Measurements from ENCODE around the gene SGMS1.
"Not testable (repeated sequence)": the region's sequence is repeated elsewhere in the genome, so short reads cannot be mapped to it uniquely, and the experiment has no call there.

Gene SGMS1

GRCh38 chr10:50577010-50577409, 46.7 kb downstream of the SGMS1 start:
- Histone ChIP-seq H3K9me3 (ENCODE audit: insufficient read depth, low read length) (no peaks in the 10 kb centered on the region), H3K4me3 (ENCODE audit: insufficient read length, low read depth) (no peak overlapping the region), H3K4me1 (ENCODE audit: insufficient read depth, insufficient read length) (no peaks in the 10 kb centered on the region), H3K9ac (ENCODE audit: insufficient read length, low read depth) (no peak overlapping the region), H3K27me3 (ENCODE audit: insufficient read depth, insufficient read length) (no peaks in the 10 kb centered on the region), H3K36me3 (ENCODE audit: insufficient read depth, insufficient read length, low read length) (no peaks in the 10 kb centered on the region)
- no peak for DNase-seq (ENCODE audit: low read depth, low spot score)
- TF ChIP-seq SUZ12 (IDR thresholded peaks at IDR 0.05; ENCODE audit: extremely low read depth, insufficient read depth, insufficient read length), result no peak
- TF ChIP-seq YY1 (IDR thresholded peaks at IDR 0.05; ENCODE audit: insufficient read depth, insufficient read length), result no peak
- no peak for TF ChIP-seq ZNF274 (IDR thresholded peaks at IDR 0.05; ENCODE audit: low read depth, low read length)

GRCh38 chr10:50576245-50576815, 47.4 kb downstream of the SGMS1 start:
- no peaks in the 10 kb centered on the region for H3K9me3 ChIP-seq (ENCODE audit: insufficient read depth, low read length)
- no peak for DNase-seq (ENCODE audit: low read depth, low spot score)
- H3K9ac ChIP-seq (ENCODE audit: insufficient read length, low read depth), result no peak overlapping the region
- H3K4me1 ChIP-seq (ENCODE audit: insufficient read depth, insufficient read length), result no peaks in the 10 kb centered on the region
- no peak overlapping the region for H3K4me3 ChIP-seq (ENCODE audit: insufficient read length, low read depth)
- TF ChIP-seq ZNF274 (IDR thresholded peaks at IDR 0.05; ENCODE audit: low read depth, low read length) (no peak), SUZ12 (IDR thresholded peaks at IDR 0.05; ENCODE audit: extremely low read depth, insufficient read depth, insufficient read length) (no peak), YY1 (IDR thresholded peaks at IDR 0.05; ENCODE audit: insufficient read depth, insufficient read length) (no peak)
- no peaks in the 10 kb centered on the region for H3K27me3 ChIP-seq (ENCODE audit: insufficient read depth, insufficient read length)
- H3K36me3 ChIP-seq (ENCODE audit: insufficient read depth, insufficient read length, low read length), result no peaks in the 10 kb centered on the region

- TF ChIP-seq YY1 (IDR thresholded peaks at IDR 0.05; ENCODE audit: insufficient read depth, insufficient read length), result no peak
- no peak for TF ChIP-seq ZNF274 (IDR thresholded peaks at IDR 0.05; ENCODE audit: low read depth, low read length)
- TF ChIP-seq SUZ12 (IDR thresholded peaks at IDR 0.05; ENCODE audit: extremely low read depth, insufficient read depth, insufficient read length), result no peak
- no peaks in the 10 kb centered on the region for H3K27me3 ChIP-seq (ENCODE audit: insufficient read depth, insufficient read length)
- no peaks in the 10 kb centered on the region for H3K36me3 ChIP-seq (ENCODE audit: insufficient read depth, insufficient read length, low read length)
- H3K4me1 ChIP-seq (ENCODE audit: insufficient read depth, insufficient read length), result no peaks in the 10 kb centered on the region
- no peaks in the 10 kb centered on the region for H3K9me3 ChIP-seq (ENCODE audit: insufficient read depth, low read length)
- no peak overlapping the region for H3K4me3 ChIP-seq (ENCODE audit: insufficient read length, low read depth)
- DNase-seq (ENCODE audit: low read depth, low spot score), result no peak
- H3K9ac ChIP-seq (ENCODE audit: insufficient read length, low read depth), result no peak overlapping the region
Observed at GRCh38 chr10:50575477-50576244, 48.1 kb downstream of the SGMS1 start.

GRCh38 chr10:50574931-50575330, 48.8 kb downstream of the SGMS1 start:
- Histone ChIP-seq H3K27me3 (ENCODE audit: insufficient read depth, insufficient read length) (no peaks in the 10 kb centered on the region), H3K9me3 (ENCODE audit: insufficient read depth, low read length) (no peaks in the 10 kb centered on the region), H3K4me3 (ENCODE audit: insufficient read length, low read depth) (no peak overlapping the region), H3K9ac (ENCODE audit: insufficient read length, low read depth) (no peak overlapping the region), H3K36me3 (ENCODE audit: insufficient read depth, insufficient read length, low read length) (no peaks in the 10 kb centered on the region), H3K4me1 (ENCODE audit: insufficient read depth, insufficient read length) (no peaks in the 10 kb centered on the region)
- DNase-seq (ENCODE audit: low read depth, low spot score), result no peak
- TF ChIP-seq SUZ12 (IDR thresholded peaks at IDR 0.05; ENCODE audit: extremely low read depth, insufficient read depth, insufficient read length) (no peak), ZNF274 (IDR thresholded peaks at IDR 0.05; ENCODE audit: low read depth, low read length) (no peak), YY1 (IDR thresholded peaks at IDR 0.05; ENCODE audit: insufficient read depth, insufficient read length) (no peak)

- no peak for DNase-seq (ENCODE audit: low read depth, low spot score)
- TF ChIP-seq ZNF274 (IDR thresholded peaks at IDR 0.05; ENCODE audit: low read depth, low read length), result no peak
- TF ChIP-seq YY1 (IDR thresholded peaks at IDR 0.05; ENCODE audit: insufficient read depth, insufficient read length), result no peak
- TF ChIP-seq SUZ12 (IDR thresholded peaks at IDR 0.05; ENCODE audit: extremely low read depth, insufficient read depth, insufficient read length), result no peak
- no peaks in the 10 kb centered on the region for H3K9me3 ChIP-seq (ENCODE audit: insufficient read depth, low read length)
- H3K4me3 ChIP-seq (ENCODE audit: insufficient read length, low read depth), result no peak overlapping the region
- no peaks in the 10 kb centered on the region for H3K27me3 ChIP-seq (ENCODE audit: insufficient read depth, insufficient read length)
- no peaks in the 10 kb centered on the region for H3K4me1 ChIP-seq (ENCODE audit: insufficient read depth, insufficient read length)
- no peak overlapping the region for H3K9ac ChIP-seq (ENCODE audit: insufficient read length, low read depth)
- no peaks in the 10 kb centered on the region for H3K36me3 ChIP-seq (ENCODE audit: insufficient read depth, insufficient read length, low read length)
Observed at GRCh38 chr10:50574305-50574704, 49.5 kb downstream of the SGMS1 start.

GRCh38 chr10:50572017-50572491, 51.7 kb downstream of the SGMS1 start:
- Histone ChIP-seq H3K4me1 (ENCODE audit: insufficient read depth, insufficient read length) (no peaks in the 10 kb centered on the region), H3K27me3 (ENCODE audit: insufficient read depth, insufficient read length) (no peaks in the 10 kb centered on the region), H3K4me3 (ENCODE audit: insufficient read length, low read depth) (no peak overlapping the region), H3K36me3 (ENCODE audit: insufficient read depth, insufficient read length, low read length) (no peaks in the 10 kb centered on the region), H3K9ac (ENCODE audit: insufficient read length, low read depth) (no peak overlapping the region), H3K9me3 (ENCODE audit: insufficient read depth, low read length) (no peaks in the 10 kb centered on the region)
- no peak for TF ChIP-seq YY1 (IDR thresholded peaks at IDR 0.05; ENCODE audit: insufficient read depth, insufficient read length)
- no peak for TF ChIP-seq ZNF274 (IDR thresholded peaks at IDR 0.05; ENCODE audit: low read depth, low read length)
- TF ChIP-seq SUZ12 (IDR thresholded peaks at IDR 0.05; ENCODE audit: extremely low read depth, insufficient read depth, insufficient read length), result no peak
- no peak for DNase-seq (ENCODE audit: low read depth, low spot score)

GRCh38 chr10:50568750-50569149, 55.0 kb downstream of the SGMS1 start:
- DNase-seq (ENCODE audit: low read depth, low spot score); H3K27me3 ChIP-seq (ENCODE audit: insufficient read depth, insufficient read length); H3K4me3 ChIP-seq (ENCODE audit: insufficient read length, low read depth); H3K9ac ChIP-seq (ENCODE audit: insufficient read length, low read depth); H3K4me1 ChIP-seq (ENCODE audit: insufficient read depth, insufficient read length); H3K9me3 ChIP-seq (ENCODE audit: insufficient read depth, low read length); H3K36me3 ChIP-seq (ENCODE audit: insufficient read depth, insufficient read length, low read length): not testable (repeated sequence)

Measured in NT2/D1 (cell line).